NCI-H1436 treated with DMSO at 0.1 percent for 48 hours (cell line): ENCODE results near the gene MYH1.

Source experiments
- DNase-seq: peaks from one replicate; lab custom pipeline; 2025; lab: John Stamatoyannopoulos, UW

The MYH1 gene

DNA sequence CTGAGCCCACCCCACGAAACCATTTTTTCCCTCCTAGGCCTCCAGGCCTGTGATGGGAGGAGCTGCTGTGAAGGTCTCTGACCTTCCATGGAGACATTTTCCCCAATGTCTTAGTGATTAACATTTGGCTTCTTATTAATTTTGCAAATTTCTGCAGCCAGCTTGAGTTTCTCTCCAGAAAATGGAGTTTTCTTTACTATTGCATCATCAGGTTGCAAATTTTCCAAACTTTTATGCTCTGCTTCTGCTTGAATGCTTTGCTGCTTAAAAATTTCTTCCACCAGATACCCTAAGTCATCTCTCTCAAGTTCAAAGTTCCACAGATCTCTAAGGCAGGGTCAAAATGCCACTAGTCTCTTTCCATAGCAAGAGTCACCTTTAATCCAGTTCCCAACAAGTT, 36.1 kb downstream of the MYH1 start:
- DNase-seq = no peak

- no peak for DNase-seq
Observed at GRCh38 chr17:10477701-10478100, 40.6 kb downstream of the MYH1 start.

DNA sequence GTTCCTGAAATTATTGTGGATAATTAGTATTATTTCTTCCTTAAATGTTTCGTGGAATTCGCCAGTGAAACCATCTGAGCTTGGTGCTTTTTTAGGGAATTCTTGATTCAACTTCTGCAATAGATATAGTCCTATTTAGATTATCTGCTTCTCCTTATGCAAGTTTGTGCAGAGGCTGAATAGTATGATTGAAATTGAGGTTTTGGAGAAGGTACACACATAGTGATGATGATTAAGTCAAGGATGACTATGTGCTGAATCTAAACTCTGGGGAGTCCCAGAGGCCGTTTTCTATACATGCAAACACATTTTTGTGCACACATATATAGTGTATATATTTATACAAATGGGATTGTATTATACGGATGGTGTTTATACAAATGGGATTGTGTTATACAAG, 43.8 kb downstream of the MYH1 start:
- no peak for DNase-seq

DNA sequence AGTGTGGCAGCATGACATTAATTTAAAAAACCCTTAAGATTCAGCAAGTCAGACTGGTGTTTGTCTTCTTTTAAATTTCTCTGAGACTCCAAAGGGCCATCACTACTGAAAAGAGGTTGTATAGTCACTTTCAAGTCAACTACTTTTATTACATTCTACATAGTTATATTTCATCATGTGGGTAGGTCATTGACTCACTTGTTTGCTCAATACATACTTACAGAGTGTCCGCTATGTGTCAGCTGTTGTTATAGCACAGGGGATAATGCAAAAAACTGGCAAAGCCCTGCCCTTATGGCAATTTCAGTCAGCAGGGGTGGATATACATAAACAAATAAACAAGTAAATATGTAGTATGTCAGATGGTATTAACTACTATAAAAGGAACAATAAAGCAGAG, 46.5 kb downstream of the MYH1 start:
- DNase-seq = no peak

DNA sequence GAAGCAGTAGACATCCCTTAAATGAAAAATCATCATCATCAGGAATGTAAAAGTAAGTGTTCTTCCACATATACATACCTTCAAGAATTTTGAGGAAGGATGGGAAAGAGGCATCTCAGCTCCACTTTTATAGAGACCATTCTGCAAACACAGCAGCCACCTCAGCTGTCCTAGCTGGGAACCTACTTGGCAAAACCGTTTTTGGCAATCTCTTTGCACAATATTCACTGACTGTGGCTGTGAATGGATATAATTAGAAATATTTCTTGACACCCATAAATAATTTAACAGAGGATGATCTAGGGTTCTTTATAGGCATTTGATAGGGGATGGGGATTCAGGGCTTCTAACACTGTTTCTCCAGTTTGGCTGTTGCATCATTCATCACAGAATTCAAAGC, 48.9 kb downstream of the MYH1 start, which contains the start of gene MYH4:
Gene MYH4 (minus strand): TSS at position 101 of the 400 bp plus-strand sequence. CDS start 2,814 bp downstream, outside the sequence.
- no peak for DNase-seq

GRCh38 chr17:10463402-10463801, 54.9 kb downstream of the MYH1 start:
- no peak for DNase-seq

DNA sequence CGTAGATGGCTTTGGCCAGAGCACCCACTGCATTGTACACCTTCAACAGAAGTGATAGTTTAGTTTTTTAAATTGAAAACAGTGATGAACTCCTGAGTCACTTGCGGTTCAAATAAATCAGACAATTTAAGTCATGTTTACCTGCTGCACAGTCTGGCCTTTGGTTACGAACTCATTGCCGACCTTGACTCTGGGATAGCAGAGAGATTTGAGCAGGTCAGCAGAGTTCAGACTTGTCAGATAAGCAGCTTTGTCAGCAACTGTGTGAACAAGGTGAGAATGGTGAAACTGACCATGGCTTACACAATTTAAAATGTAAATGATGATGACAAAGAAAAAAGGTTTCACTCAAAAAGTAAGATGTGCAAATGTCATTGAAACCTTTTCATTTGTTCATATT, 58.3 kb downstream of the MYH1 start:
- DNase-seq = no peak

GRCh38 chr17:10458701-10459100, 59.6 kb downstream of the MYH1 start:
- DNase-seq = no peak

DNA sequence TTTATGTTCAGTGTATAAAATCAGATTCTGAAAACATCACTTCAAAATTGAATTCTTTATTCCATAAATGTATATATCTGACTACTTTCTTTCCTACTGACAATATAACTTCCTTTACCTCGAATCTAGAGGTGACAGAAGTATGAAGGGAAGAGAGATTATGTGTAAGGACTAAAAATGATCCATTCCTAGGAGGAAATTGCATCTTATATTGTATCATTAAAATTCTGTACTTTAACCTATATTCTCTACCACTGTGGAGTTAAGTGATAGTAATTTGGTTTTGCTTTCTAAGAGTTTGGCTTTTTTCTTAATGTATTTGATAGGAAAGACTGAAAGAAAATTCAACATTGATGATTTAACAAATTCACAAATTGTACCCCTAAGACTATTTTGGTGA, 60.4 kb downstream of the MYH1 start:
- no peak for DNase-seq

- no peak for DNase-seq
Observed at GRCh38 chr17:10447026-10447931, 71.1 kb downstream of the MYH1 start.
